ENCODE results near the gene MIPEP.

- TF ChIP-seq CTCF (IDR thresholded peaks at IDR 0.05; ENCODE audit: low read depth, low read length) (no peak), EZH2phosphoT487 (IDR thresholded peaks at IDR 0.05; ENCODE audit: low read depth) (no peak)
Measured at GRCh38 chr13:23771956-23772355, 117.2 kb downstream of the MIPEP start.
